Kidney tubule cell (primary cell): ENCODE data around the gene TEC.

Experiments
- DNase-seq: peaks from one replicate; pipeline ENCODE4 v3.0.0-alpha.2; 2018; ENCODE audit warnings: low spot score

TEC gene

DNA sequence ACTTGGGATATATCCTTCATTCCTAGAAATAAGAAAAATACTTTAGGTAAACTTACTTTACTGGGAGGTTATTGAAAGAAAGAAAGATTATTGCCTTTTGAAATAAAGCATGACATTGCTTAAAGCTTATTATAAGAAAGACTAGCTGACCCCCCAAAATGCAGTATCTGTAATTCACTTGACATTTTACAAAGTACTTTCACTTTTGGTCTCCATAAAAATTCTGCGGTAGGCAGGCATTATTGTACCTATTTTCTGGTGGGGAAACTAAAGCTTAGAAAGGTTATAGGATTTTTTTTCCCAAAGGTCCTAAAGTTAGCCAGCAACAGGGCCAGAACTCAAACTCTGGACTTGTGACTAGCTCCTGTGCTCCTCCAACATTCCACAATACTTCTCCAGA, 105.9 kb downstream of the TEC start:
- DNase-seq: no peak

DNA sequence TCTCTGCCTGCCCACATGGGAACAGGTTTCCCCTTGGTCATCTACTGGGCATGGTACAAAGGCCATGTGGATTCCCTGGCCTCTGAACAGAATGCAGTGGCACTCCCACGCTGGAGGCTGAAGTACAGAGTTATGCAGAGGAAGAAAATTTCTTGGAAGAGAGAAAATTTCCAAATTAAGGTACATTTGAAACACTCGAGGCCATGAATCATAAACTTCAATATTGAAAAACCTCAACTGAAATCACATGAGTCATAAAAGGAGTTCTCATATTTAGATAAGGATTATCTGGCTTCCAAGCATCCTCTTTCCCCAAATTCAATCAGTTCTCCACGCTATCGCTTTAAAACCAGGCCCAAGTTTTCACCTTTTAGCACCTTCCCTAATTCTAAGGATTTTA, 107.5 kb downstream of the TEC start:
- DNase-seq: no peak

DNA sequence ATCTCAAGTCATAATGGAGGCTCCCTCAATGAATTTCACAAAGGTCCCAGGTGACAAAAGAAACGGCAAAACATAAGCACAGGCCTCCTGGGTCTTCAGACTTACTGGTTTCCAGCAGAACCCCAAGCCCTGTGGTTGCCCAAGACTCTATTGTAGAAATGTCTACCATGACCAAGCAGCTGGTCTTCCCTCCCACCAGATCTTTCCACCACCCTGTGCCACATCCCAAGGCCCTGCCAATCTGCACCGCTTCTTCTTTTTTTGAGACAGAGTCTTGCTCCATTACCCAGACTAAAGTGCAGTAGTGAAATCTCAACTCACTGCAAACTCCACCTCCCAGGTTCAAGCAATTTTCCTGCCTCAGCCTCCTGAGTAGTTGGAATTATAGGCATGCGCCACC, 112.4 kb downstream of the TEC start:
- no peak for DNase-seq

DNA sequence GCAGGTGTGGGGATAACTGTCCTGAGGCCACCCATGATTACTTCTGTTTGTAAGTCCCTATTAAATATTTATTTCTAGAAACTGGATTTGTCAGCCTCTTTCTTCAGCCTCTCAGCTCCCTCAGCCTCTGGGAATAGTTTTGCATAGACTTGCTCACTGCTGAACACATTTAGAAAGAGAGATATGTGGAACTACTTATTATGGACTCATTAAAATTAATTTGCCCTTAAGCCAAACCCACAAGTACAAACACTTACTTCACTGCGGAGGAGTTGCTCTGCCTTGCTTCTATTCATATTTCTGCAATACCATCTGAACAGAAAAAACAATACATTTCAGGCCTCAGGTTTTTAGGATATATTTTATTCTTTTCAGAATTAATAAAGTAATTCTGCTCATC, 113.2 kb downstream of the TEC start:
- no peak for DNase-seq

DNA sequence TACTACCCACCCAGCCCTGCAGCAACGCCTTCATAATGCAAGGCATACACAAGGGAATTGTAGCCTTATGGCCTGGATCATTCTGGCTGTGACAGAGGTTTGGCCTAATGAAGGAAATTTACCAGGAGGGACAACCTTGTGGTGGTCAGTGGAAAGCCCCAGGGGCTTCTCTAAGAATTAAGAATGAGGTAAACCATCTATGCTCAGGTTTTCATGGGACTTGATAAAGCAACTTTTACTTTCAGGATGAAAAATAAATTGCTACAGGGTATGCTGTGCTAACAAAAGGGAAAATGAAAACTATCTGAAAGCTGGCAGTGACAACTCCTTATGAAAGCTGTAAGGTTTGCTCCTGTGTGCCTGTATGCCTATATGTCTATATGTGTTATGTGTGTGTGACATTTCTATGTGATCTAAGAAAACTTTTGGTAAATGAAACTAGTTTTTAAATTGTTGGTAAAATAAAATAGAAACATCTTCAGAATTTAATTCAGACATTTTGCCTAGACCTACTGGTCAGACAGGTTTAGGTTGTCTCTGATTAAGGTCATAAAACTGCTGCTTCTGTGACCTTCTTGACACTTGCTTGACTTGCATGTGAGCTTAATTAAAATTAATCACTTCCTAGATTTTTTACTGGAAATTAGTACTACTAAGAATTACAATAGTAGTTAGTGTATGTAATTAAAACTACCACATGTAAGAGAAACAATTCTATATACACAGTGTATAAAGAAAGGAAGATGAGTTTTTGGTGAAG, 115.7 kb downstream of the TEC start:
- no peak for DNase-seq

DNA sequence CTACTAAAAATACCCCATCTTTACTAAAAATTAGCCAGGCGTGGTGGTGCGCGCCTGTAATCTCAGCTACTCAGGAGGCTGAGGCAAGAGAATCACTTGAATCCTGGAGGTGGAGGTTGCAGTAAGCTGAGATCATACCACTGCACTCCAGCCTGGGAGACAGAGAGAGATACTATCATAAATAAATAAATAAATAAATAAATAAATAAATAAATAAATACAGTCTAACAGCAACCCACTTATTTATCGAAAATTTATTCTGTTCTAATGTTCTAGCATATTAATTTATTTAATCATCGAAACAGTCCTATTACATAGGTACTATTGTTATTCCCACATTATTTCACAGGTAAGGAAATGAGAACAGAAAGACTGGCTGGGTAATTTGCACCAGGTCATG, 117.4 kb downstream of the TEC start:
- no peak for DNase-seq

DNA sequence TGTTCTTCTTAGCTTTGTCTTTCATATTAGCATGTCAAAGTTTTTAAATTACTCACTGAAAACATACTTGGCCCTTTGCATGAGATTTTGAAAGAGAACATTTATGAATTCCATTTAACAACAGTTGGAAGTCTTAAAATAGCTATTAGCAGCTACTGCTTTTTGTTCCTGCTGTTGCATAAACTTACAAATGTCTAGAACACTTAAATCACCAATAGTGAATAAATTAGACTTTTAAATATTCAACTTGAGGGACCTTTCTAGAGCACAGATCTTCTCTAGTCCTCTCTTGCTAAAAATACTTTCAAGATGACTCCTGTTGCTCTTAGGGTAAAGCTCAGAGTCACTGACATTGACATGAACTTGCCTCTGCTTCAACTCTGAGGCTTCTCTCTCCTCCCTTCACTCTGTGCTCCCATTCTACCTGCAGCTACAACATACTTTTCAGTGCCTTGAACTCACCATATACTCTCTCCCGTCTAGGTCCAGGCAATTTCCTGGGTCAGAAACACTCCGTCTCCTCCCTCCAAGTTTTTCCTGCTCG, 119.7 kb downstream of the TEC start:
- DNase-seq: no peak

DNA sequence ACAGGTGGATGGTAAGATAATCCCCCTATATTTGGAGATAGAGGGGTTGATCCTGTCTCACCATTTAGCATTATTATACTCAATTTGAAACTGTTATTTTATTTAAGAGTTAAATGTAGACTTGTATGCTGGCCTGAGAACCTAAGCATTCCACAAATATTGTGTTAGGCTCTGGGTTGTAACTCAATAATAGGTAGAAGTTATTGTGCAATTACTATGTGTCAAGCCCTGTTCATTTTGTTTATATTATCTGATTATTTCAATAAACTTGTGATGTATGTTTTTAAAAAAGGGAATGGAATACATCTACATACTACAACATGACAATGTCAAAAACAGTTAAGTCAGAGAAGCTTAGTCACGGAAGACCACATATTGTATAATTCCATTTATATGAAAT, 122.0 kb downstream of the TEC start:
- DNase-seq: no peak

DNA sequence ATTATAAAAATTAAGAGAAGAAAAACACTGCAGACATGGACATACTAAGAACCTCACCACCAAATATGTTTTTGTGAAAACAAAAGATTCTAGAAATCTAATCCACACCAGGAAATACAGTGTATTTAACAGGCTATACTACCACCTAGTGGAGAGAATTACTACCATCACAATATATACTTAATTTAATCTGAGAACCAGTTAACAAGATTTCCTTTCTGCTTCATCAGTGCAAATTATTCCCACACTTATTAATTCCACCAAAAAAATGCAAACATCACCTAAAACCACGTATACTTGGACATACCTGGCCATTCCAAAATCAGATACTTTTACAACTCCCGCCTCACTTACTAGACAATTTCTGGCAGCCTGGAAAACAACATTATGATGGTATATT, 128.6 kb downstream of the TEC start:
- DNase-seq: peak; percentile 47

DNA sequence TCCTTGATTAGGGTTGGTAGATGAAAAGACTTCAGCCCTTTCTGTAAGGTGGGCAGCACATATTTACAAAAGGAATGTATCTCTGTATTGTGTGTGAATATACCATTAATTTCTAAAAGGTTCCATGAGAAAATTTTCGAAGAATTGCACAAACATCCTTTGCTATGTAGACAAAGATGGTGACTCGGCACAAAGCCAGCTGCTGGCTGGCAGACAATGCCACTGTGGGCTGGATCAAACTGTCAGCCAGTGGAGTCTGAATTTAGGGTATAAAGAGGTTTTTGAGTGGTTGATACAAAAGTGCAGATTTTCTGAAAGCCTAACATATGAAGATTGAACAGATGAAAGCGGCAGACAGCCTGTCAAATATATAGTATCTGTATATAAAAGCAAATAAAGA, 129.9 kb downstream of the TEC start:
- peak; percentile 33 for DNase-seq

DNA sequence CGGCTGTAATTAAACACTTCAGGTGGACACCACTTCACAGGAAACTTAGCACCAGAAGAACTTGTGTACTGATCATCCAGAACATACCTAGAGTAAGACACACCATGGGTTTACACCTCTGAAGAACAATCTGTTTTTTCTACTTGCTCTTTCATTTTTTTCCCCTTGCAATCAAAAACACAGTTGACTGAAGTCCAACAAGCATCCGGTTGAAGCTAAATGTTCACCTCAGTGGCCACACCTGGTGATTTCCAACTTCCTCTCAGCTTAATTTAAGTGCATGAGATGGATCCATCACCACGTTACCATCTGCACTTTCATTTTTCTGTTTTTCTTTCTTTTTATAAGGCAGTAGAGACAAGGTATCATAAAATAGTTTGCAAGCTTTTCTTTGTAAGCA, 130.7 kb downstream of the TEC start:
- DNase-seq: no peak

DNA sequence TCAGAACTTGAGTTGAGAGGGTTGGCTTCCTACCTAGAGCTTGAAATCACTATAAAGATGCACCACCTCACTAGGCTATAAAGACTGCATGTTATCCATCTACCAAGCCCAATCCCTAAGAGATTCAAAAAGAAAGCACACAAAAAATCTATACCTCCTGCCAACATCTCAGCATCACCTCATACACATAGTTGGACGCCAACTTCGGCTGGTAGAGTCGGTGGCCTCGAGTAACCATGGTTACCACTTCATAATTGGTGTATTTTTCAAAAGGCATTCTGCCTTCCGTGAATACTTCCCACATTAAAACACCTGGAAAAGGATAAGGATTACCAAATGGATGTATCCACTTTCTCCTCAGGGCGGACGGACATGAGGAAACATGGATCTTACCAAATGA, 131.1 kb downstream of the TEC start:
- no peak for DNase-seq

DNA sequence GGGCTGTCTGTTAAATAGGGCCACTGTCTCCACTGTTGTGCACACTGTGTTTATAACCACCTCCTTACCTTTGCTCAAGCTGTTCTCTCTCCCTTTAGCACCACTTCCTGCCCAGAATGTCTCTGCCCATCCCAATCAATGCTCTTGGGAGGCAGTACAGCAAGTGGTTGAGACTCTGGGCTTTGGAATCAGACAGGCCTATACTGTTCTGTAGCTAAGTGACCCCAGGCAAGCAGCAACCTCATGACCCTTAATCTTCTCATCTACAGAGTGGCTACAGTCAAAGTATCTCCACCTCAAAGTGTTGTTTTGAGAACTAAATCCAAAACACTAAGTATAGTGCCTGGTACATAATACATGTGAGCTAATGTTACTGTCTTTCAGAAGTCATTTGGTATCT, 131.8 kb downstream of the TEC start:
- DNase-seq: no peak

DNA sequence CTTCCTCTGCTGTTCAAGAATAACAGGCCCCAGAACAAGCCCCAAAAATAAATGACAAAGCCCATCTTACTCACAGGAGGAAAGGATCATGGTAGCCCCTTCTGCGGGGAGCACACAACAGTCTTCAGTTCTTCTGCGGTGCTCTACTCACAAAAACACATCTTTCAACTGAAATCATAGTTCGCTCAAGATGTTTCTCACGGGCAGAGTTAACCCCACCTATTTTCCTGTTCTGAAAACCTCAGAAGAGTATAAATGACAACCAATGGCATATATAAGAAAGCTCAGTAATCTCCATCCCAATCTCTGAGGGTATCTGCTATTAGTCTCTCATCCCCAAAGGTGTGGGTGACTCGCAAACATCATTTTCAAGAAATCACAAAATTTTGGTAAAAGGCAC, 135.6 kb downstream of the TEC start, which contains the start of gene TXK:
TSS of gene TXK (minus strand) at position 170 of the 400 bp plus-strand sequence. CDS start at position 90, 80 bp downstream.
- DNase-seq: no peak

DNA sequence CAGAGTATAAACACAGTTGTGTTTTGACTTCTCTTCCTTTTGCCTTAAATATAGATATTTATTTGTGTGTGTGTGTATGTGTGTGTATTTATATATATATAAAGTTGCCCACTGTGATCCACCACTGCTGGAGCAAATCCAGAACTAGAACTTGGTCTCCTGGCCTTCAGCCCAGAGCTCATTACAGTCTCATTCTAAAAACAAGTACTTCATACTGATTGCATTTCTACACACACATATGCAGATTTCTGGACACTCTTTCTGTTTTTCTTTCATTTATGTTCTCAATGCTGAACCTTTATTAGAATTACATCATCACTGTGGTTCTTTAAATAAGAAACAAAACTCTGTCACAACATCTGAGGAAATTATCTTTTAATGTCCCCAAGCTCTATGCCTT, 136.0 kb downstream of the TEC start:
- DNase-seq: no peak

DNA sequence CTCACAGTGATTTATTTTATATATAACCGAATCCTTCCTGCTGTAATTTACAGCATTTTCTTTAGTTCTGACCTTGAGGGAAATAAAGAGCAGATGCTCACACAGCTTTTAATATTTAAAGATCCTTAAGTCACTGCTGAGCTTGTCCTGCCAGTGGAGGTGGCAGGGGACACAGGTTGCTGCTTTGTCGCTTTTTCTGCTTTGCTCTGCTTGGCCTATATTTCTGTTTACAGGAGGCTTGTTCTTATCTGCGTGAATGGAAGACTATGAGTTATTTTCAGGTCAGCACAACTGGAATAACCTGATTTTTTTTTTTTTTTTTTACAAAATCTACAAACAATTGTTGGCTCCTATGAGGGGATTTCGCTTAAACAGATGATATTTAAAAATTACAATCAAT, 137.9 kb downstream of the TEC start:
- no peak for DNase-seq

DNA sequence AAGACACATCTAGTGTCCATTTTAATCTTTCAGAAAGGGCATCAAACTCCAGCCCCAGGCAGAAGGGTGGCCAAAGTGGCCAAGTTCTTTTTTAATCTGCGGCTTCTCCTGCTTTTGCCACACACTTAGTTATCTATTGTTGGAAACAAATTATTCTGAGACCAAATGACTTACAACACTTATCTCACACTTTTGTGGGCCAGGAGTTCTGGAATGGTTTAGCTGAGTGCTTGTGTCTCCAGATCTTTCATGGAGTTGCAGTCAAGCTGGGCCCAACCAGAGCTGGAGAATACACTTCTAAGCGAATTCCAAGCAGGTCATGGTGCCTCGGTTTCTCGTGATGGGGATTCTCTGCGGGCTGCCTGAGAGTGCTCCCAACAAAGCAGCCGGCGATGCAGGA, 139.5 kb downstream of the TEC start:
- DNase-seq: no peak

DNA sequence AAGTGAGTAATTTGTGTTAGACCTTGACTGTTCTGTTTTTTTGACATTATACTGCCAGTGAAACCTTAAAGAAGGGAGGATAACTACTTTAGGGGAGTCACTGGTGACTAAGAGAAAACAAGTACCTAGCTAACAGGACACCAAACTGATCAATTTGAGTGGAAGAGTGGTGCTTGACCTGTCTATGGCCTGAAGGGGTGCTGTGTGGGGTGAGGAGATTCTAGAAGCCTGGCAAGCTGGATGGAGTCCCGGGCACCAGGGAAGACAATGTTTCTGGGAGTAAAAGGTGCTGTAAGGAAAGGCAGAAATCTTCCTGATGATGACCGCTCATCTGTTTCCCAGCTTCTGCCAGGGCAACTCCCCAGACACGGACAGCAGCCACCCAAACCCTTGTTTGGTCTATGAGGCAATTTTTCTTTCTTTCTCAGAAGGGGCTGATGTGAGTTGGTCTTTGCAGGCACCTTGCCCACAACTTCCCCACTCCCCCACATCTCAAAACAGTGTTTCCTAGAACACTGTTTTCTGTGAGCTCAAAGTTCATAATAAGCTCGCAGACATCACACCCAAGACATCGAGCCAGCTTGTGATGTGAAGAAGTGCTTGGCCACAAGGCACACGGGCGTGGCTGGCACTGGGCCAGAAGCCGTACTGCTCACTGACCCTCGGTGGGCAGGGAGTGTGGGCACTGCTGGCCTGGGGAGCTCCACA, 140.2 kb downstream of the TEC start:
- peak; percentile 7 for DNase-seq

DNA sequence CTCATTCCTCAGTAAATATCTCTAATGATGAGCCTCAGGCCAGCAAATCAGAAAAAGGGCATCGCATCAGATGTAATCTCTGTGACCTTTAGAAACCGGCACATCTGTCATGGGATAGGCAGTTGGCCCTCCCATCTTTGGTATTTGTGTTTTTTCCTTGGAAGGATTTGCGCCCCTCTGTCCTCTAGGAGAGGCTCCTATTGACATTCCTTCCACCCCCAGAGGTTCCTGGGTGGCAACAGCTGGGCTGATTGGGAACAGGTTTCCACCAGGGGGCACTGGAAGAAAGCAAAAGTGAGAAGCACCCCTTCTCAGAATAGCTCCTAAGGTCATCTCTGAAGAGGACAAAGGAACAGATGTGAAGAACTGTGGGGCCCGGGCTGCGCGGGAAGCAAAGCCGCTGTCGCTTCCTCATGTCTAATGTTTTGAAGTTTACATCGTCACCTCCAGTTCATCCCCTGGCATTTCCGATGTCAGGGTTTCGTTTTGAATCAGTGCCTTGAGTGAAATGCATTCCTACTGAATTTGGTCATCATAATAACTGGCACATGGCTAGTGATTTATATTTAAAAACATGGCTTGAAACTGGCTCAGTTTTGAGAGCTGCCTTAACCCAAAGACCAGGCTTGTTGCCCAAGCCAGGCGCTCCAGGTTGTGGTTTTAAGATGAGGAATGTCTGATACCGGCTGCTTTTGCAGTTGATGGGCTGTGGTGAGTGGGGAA, 141.8 kb downstream of the TEC start:
- peak; percentile 96 for DNase-seq

DNA sequence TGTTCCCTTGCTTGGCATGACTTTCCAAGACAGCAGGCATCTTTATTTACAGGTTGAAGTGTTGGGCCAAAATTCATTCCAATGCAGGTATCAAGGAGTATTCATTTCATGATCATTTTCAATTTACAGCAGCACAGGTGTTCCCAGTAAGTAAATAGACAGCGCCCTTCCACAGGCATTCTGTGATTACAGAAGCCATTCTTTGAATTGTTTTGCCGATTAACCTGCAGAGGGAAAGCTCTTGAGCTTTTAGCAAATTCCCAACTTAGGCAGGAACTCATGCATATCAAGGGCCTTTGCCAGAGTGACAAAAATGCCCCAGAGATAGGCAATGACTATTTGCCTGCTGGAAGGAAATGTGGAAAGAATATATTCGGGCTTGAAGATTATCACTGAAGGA, 142.4 kb downstream of the TEC start:
- DNase-seq: peak; percentile 52

DNA sequence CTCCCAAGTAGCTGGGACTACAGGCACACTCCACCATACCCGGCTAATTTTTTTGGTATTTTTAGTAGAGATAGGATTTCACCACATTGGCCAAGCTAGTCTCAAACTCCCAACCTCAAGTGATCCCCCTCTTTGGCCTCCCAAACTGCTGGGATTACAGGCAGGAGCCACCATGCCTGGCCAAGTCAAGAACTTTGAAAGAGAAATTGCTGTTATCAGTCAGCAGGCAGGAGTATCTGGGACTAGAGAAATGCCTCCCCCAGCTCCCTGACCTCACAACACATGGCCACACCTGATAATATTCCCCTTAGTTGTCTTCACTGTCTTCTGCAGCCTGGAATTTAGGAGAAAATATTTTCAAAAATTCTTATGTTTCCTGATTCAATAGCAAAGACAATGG, 143.0 kb downstream of the TEC start:
- no peak for DNase-seq

DNA sequence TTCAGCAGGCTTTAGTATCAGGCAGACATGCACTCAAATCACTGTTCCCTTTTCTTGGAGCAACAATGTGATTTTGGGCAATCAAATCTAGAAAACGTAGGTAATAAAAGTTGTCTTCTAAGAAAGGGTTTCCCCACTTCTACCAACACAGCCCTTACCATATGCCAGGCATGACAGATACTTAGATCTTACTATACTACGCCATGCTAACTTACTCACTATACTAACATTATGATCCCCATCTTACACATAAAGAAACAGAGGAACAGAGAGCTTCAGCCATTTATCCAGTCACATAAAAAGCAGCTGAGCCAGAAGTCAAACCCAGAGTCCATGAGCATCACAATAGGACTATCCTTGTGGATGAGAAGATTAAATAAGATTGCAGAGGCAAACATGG, 144.8 kb downstream of the TEC start:
- DNase-seq: no peak

DNA sequence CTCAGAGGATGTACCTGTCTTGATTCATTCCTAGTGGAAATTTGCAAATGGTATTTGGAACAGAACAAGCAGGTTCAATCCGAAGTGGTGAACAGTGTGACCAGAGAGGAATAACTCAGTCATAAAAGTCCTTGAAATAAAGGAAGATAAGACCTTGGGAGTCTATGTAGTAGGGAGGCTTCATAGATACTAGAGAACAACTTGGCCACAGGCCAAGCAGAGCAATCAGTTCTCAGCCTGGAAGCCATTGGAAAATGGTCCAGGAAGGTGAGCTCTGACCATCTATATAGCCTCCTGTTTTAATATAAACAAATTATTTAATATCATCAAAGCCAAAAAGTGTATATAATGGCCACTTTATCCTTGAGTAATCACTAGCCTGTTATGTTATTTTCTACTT, 146.9 kb downstream of the TEC start:
- DNase-seq: no peak
